ENCODE measurements around the gene SEPTIN10.
A peak's percentile ranks its signal among the peaks of the same experiment; 100 is the strongest.
"Not testable (repeated sequence)": the region's sequence is repeated elsewhere in the genome, so short reads cannot be mapped to it uniquely, and the experiment has no call there.

SEPTIN10 gene

DNA sequence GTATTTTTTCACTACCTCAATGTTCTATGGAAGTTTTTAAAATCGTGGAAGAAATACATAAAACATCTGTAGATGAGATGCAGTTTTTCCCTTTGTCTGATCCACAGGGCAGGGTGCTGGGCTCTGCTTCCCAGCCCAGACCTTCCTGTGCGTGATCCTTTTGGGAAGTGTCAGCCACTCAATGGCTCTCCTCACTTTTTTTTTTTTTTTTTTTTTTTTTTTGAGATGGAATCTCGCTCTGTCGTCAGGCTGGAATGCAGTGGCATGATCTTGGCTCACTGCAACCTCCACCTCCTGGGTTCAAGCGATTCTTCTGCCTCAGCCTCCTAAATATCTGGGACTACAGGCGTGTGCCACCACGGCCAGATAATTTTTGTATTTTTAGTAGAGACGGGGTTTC is 33.2 kb upstream of the SEPTIN10 start:
- WGBS: 82% methylated on average over 7 of the region's 8 CpGs

GRCh38 chr2:109645412-109646184 is 31.8 kb upstream of the SEPTIN10 start:
- H3K27ac ChIP-seq (ENCODE audit: low read depth, low read length): peak overlapping the region; percentile 58; the same call in 1 of the 2 replicates
- no peak overlapping the region for H3K4me3 ChIP-seq (ENCODE audit: low read length)

More for the DNA sequence above, 33.2 kb upstream of the SEPTIN10 start:
- H3K4me3 ChIP-seq (ENCODE audit: low read length): no peak overlapping the region
- no peak overlapping the region for H3K27ac ChIP-seq (ENCODE audit: low read depth, low read length)
- H3K9ac ChIP-seq (ENCODE audit: low read depth, low read length): no peak overlapping the region
- H3K9me3 ChIP-seq (ENCODE audit: insufficient read depth, low read depth, low read length): no peaks in the 10 kb centered on the region
- no peaks in the 10 kb centered on the region for H3K27me3 ChIP-seq (ENCODE audit: insufficient read depth, low read length)
- peaks cover 22% of the 10 kb centered on the region for H3K4me1 ChIP-seq (ENCODE audit: insufficient read depth, low read length)
- no peaks in the 10 kb centered on the region for H3K36me3 ChIP-seq (ENCODE audit: insufficient read depth, low read length)

DNA sequence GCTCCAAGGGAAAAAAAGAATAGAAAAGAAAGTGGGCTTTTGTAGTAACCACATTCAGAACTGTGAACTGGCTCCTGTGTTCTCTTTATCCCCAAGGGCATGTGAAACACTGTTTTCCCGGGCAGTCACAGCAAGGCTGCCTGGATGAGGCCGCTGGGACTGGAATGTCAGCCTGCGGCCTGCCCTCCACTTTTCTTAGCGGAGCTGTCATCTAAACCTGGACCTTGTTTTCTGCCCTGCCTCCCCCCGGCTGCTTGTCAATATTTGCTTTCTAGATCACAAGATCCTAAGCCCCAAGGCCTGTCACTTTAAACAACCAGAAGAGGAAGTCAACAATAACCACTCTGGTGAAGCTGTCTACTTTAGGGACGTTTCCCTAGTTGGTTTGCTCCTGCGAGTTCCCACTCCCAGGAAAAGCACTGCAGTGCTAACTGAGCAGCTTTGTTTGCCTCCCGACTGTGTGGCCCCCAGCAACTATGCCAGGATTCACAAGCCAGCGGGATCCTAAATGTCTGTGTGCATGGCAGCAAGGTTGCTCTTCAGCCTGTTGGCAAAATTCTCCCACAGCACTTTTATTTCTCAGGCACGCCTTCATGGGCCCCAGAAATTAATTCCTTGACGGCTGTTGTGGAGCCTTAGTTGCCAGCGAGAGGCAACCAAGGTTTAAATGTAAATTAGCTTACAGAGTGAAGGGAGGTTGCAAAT is 31.0 kb upstream of the SEPTIN10 start:
- Histone ChIP-seq H3K4me1 (ENCODE audit: insufficient read depth, low read length) (peaks cover 22% of the 10 kb centered on the region), H3K27me3 (ENCODE audit: insufficient read depth, low read length) (no peaks in the 10 kb centered on the region), H3K9ac (ENCODE audit: low read depth, low read length) (no peak overlapping the region), H3K36me3 (ENCODE audit: insufficient read depth, low read length) (no peaks in the 10 kb centered on the region), H3K4me3 (ENCODE audit: low read length) (no peak overlapping the region), H3K27ac (ENCODE audit: low read depth, low read length) (peak overlapping the region; percentile 58; the same call in 1 of the 2 replicates), H3K9me3 (ENCODE audit: insufficient read depth, low read depth, low read length) (no peaks in the 10 kb centered on the region)
- WGBS: 23% methylated on average over 11 of the region's 12 CpGs

More at GRCh38 chr2:109645412-109646184, 31.8 kb upstream of the SEPTIN10 start:
- Histone ChIP-seq H3K4me1 (ENCODE audit: insufficient read depth, low read length) (peaks cover 22% of the 10 kb centered on the region), H3K9ac (ENCODE audit: low read depth, low read length) (no peak overlapping the region), H3K36me3 (ENCODE audit: insufficient read depth, low read length) (no peaks in the 10 kb centered on the region), H3K9me3 (ENCODE audit: insufficient read depth, low read depth, low read length) (no peaks in the 10 kb centered on the region), H3K27me3 (ENCODE audit: insufficient read depth, low read length) (no peaks in the 10 kb centered on the region)
- 67% methylated on average over 14 of the region's 14 CpGs for WGBS

GRCh38 chr2:109640000-109640399 is 26.2 kb upstream of the SEPTIN10 start:
- H3K27me3 ChIP-seq (ENCODE audit: insufficient read depth, low read length); H3K9me3 ChIP-seq (ENCODE audit: insufficient read depth, low read depth, low read length); H3K4me1 ChIP-seq (ENCODE audit: insufficient read depth, low read length); H3K9ac ChIP-seq (ENCODE audit: low read depth, low read length); H3K4me3 ChIP-seq (ENCODE audit: low read length); H3K27ac ChIP-seq (ENCODE audit: low read depth, low read length); H3K36me3 ChIP-seq (ENCODE audit: insufficient read depth, low read length): not testable (repeated sequence)
- WGBS: 97% methylated on average over 9 of the region's 9 CpGs

DNA sequence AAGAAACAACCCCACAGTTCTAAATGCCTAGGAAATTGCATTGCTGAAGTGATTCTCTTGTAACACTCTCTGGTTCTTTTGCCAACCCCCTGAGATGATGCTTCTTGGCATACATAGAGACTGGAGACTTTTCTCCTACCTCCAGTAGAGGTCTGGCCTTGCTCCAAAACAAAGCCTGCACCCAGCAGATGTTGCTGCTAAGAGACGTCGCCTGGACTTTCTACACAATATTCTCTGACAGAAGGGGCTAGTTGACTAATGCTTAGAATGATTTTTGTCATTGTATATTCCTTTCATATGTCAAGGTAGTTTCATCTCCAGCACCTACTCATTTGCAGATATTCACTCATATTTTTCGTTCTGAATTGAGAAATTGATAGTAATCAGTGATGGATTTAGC is 25.0 kb upstream of the SEPTIN10 start:
- H3K27me3 ChIP-seq (ENCODE audit: insufficient read depth, low read length): no peaks in the 10 kb centered on the region
- 100% methylated on average over 2 of the region's 3 CpGs for WGBS
- H3K9ac ChIP-seq (ENCODE audit: low read depth, low read length): no peak overlapping the region
- H3K27ac ChIP-seq (ENCODE audit: low read depth, low read length): no peak overlapping the region
- no peak overlapping the region for H3K4me3 ChIP-seq (ENCODE audit: low read length)
- no peaks in the 10 kb centered on the region for H3K36me3 ChIP-seq (ENCODE audit: insufficient read depth, low read length)
- no peaks in the 10 kb centered on the region for H3K9me3 ChIP-seq (ENCODE audit: insufficient read depth, low read depth, low read length)
- no peaks in the 10 kb centered on the region for H3K4me1 ChIP-seq (ENCODE audit: insufficient read depth, low read length)

DNA sequence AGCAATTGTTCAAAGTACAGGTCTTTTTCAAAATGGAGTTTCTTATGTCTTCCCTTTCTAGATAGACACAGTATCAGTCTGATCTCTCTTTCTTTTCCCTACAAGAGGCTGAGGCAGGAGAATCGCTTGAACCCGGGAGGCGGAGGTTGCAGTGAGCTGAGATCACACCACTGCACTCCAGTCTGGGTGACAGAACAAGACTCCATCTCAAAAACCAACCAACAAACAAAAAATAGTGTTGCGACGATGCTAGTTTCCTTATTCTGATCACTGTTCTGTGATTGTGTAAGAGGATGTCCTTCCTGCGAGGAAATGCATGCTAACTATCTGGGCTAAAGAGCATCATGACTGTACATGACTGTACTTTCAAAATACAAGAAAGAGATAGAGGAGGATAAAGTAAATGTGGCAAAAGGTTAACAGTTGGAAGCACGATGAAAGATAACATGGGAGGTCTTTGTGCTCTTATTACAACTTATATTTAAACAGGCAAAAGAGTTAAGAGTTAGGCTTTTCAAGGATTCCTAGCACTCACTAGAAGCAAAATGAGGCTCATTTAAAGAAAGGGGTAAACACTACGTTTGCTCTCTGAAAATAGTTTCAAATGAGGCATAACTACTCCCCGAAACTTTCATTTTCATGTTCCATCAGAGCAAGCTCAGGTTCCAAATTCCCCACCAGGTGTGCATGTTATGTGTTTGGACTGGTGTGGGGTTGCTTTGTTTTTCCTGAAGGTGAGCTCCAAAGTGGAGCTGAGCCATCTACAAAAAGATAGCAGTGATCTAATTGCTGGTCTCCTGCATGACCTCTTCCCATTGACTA is 24.2 kb upstream of the SEPTIN10 start:
- Histone ChIP-seq H3K9ac (ENCODE audit: low read depth, low read length) (no peak overlapping the region), H3K4me3 (ENCODE audit: low read length) (no peak overlapping the region), H3K27me3 (ENCODE audit: insufficient read depth, low read length) (no peaks in the 10 kb centered on the region), H3K36me3 (ENCODE audit: insufficient read depth, low read length) (no peaks in the 10 kb centered on the region), H3K27ac (ENCODE audit: low read depth, low read length) (no peak overlapping the region), H3K9me3 (ENCODE audit: insufficient read depth, low read depth, low read length) (no peaks in the 10 kb centered on the region), H3K4me1 (ENCODE audit: insufficient read depth, low read length) (no peaks in the 10 kb centered on the region)
- WGBS: 90% methylated on average over 9 of the region's 9 CpGs

DNA sequence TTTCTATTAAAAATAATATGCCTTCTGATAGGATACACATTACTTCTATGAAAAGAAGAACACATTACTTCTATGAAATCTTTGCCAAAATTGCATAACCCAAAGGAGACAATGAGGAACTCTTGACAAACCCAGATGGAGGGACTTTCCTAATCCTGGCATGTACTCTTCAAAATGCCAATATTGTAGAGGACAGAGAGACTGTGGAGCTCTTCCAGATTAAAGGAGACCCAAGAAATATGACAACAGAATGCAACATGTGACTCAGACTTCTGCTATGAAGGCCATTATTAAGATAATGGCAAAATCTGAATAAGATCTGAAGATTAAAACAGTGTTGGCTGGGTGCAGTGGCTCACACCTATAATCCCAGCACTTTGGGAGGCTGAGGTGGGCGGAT is 22.6 kb upstream of the SEPTIN10 start:
- WGBS: 92% methylated on average over 1 of the region's 1 CpG
- Histone ChIP-seq H3K4me1 (ENCODE audit: insufficient read depth, low read length) (no peaks in the 10 kb centered on the region), H3K9ac (ENCODE audit: low read depth, low read length) (no peak overlapping the region), H3K9me3 (ENCODE audit: insufficient read depth, low read depth, low read length) (no peaks in the 10 kb centered on the region), H3K27ac (ENCODE audit: low read depth, low read length) (no peak overlapping the region), H3K4me3 (ENCODE audit: low read length) (no peak overlapping the region), H3K27me3 (ENCODE audit: insufficient read depth, low read length) (no peaks in the 10 kb centered on the region), H3K36me3 (ENCODE audit: insufficient read depth, low read length) (no peaks in the 10 kb centered on the region)

DNA sequence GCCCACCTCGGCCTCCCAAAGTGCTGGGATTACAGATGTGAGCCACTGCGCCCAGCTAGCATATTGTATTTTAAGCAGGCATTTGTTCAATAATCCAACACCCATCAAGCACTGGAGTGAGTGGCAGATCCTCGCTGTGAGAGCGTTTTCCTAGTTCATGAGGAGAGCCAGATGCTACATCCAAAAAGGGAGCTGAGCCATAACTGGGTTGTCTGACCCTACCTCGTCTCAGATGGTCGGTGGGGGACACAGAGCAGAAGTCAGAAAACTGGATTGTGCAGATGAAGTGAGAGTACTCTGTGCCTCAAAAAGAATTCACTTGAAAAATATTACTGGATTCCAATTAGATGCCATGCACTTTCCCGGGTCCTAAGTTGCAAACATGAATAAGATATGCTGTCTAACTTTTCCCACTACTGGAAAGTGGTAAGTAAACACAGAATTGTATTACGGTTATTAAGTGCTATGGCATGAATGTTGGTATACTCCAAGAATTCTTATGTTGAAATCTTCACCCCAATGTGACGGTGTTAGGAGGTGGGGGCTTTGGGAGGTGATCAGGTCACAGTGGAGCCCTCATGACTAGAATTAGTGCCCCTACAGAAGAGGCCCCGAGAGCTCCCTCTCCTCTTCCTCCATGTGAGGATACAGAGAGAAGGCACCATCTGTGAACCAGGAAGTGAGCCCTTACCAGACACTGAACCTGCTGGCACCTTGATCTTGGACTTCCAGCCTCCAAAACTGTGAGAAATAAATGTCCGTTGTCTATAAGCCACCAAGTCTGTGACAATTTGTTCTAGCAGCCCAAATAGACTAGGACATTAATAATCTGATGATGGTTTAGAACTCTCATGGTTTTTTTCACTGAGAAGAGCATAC is 21.9 kb upstream of the SEPTIN10 start:
- no peaks in the 10 kb centered on the region for H3K36me3 ChIP-seq (ENCODE audit: insufficient read depth, low read length)
- no peak overlapping the region for H3K27ac ChIP-seq (ENCODE audit: low read depth, low read length)
- no peak overlapping the region for H3K9ac ChIP-seq (ENCODE audit: low read depth, low read length)
- H3K4me3 ChIP-seq (ENCODE audit: low read length): no peak overlapping the region
- 88% methylated on average over 11 of the region's 11 CpGs for WGBS
- no peaks in the 10 kb centered on the region for H3K4me1 ChIP-seq (ENCODE audit: insufficient read depth, low read length)
- H3K27me3 ChIP-seq (ENCODE audit: insufficient read depth, low read length): no peaks in the 10 kb centered on the region
- no peaks in the 10 kb centered on the region for H3K9me3 ChIP-seq (ENCODE audit: insufficient read depth, low read depth, low read length)

- 97% methylated on average over 10 of the region's 10 CpGs for WGBS
- Histone ChIP-seq H3K36me3 (ENCODE audit: insufficient read depth, low read length) (no peaks in the 10 kb centered on the region), H3K27ac (ENCODE audit: low read depth, low read length) (no peak overlapping the region), H3K4me1 (ENCODE audit: insufficient read depth, low read length) (no peaks in the 10 kb centered on the region), H3K9ac (ENCODE audit: low read depth, low read length) (no peak overlapping the region), H3K27me3 (ENCODE audit: insufficient read depth, low read length) (no peaks in the 10 kb centered on the region), H3K4me3 (ENCODE audit: low read length) (no peak overlapping the region), H3K9me3 (ENCODE audit: insufficient read depth, low read depth, low read length) (no peaks in the 10 kb centered on the region)
Measured at GRCh38 chr2:109633284-109633961, 19.7 kb upstream of the SEPTIN10 start.

DNA sequence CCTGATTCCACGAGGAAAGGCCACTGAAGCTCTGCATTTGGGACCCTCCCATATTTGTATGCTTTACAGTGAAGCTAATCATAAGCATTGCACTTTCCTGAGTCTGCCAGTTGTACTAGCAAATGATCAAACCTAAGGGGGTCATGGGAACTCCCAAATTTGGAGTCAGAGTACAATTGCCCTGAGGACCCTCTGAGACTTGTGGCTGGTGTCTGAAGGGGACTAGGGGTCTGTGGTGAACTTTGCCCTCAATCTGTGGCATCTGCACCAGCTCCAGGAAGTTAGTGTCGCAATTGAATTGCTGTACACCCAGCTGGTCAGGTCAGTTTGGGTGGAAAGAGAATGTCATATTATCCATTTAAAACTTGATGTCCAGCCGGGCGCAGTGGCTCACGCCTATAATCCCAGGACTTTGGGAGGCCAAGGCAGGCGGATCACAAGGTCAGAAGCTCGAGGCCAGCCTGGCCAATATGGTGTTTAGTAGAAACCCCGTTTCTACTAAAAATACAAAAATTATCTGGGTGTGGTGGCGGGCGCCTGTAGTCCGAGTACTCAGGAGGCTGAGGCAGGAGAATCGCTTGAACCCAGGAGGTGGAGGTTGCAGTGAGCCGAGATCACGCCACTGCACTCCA is 18.5 kb upstream of the SEPTIN10 start:
- Histone ChIP-seq H3K4me1 (ENCODE audit: insufficient read depth, low read length) (no peaks in the 10 kb centered on the region), H3K27ac (ENCODE audit: low read depth, low read length) (no peak overlapping the region), H3K9ac (ENCODE audit: low read depth, low read length) (no peak overlapping the region), H3K27me3 (ENCODE audit: insufficient read depth, low read length) (no peaks in the 10 kb centered on the region), H3K4me3 (ENCODE audit: low read length) (no peak overlapping the region), H3K9me3 (ENCODE audit: insufficient read depth, low read depth, low read length) (no peaks in the 10 kb centered on the region), H3K36me3 (ENCODE audit: insufficient read depth, low read length) (no peaks in the 10 kb centered on the region)
- 89% methylated on average over 14 of the region's 14 CpGs for WGBS
